HCT116 (cell line): ENCODE results near the gene MYO1E. TPM values are rescaled to one million over a fixed set of nuclear protein-coding genes. Genes with fewer than 3 reads are reported as not detected.

ENCODE experiments used
- ATAC-seq: fragments of 200-7000 bp; cut with Tn5 transposase; 2 replicates; pipeline ENCODE4 v1.9.1; 2020; ENCODE audit warnings: mild to moderate bottlenecking, moderate library complexity
- BruUV-seq: library from RNA; stranded (reverse); fragments of 400-500 nt; replicated peaks from 2 replicates; lab custom pipeline; 2021; lab: Mats Ljungman, UMichigan
- CTCF ChIA-PET: fragments of 300-600 bp; sonication (Branson Sonifier 250); formaldehyde crosslinking; loops from one replicate; lab custom pipeline; 2021; ENCODE audit warnings: antibody characterized with exemption; lab: Charles Lee
- POLR2A ChIA-PET: fragments of 300-600, 350-600 bp; sonication (Branson Sonifier 250); formaldehyde crosslinking; loops from one replicate; lab custom pipeline; 2021; ENCODE audit warnings: antibody characterized with exemption; lab: Charles Lee
- RAD21 ChIA-PET, 2 experiments: fragments of 300-600 bp; sonication (Branson Sonifier 250); formaldehyde crosslinking; loops; one replicate each; lab custom pipeline; 2023; ENCODE audit warnings: low total read pairs in 2 of 2; ENCODE audit not compliant: uncharacterized antibody in 2 of 2, unreplicated experiment in 2 of 2, low non-redundant PET in 1 of 2; lab: Charles Lee
- DNase-seq: peaks from one replicate; pipeline ENCODE4 v3.0.0-alpha.2; 2010; ENCODE audit warnings: low read depth, low spot score
- H2AFZ ChIP-seq: fragments of 200-600 bp; shearing (Covaris generic), sonication (generic); 2 replicates; pipeline ENCODE4 v1.6.1; 2017; ENCODE audit warnings: low read depth, mixed run types, mixed read lengths, antibody characterized with exemption, low read length; ENCODE audit not compliant: poor library complexity, severe bottlenecking
- H3K27ac ChIP-seq: 2 replicates; pipeline ENCODE4 v1.5.1; 2012; ENCODE audit warnings: low read depth, low read length
- H3K27me3 ChIP-seq: fragments of 200-600 bp; sonication (generic); 2 replicates; pipeline ENCODE4 v1.6.1; 2016; ENCODE audit warnings: mixed run types, low read length, mixed read lengths; ENCODE audit not compliant: insufficient read depth
- H3K36me3 ChIP-seq, 2 experiments: fragments of 200-500 bp in 1 of 2; fragments of 200-600 bp in 1 of 2; sonication (Bioruptor generic) in 1 of 2; sonication (generic) in 1 of 2; 2 replicates each; pipeline versions ENCODE4 v1.5.1 to v1.6.1; 2014 to 2016; ENCODE audit warnings: low read length in 2 of 2, inconsistent platforms in 1 of 2, mixed read lengths in 1 of 2, mixed run types in 1 of 2; ENCODE audit not compliant: insufficient read depth in 2 of 2, control insufficient read depth in 1 of 2
- H3K4me1 ChIP-seq, 2 experiments: fragments of 200-600 bp in 1 of 2; sonication (generic) in 1 of 2; 2 replicates each; pipeline versions ENCODE4 v1.5.1 to v1.6.1; 2012 to 2017; ENCODE audit warnings: low read length in 2 of 2, inconsistent platforms in 1 of 2, mild to moderate bottlenecking in 1 of 2, mixed read lengths in 1 of 2, mixed run types in 1 of 2, moderate library complexity in 1 of 2; ENCODE audit not compliant: insufficient read depth in 2 of 2, control insufficient read depth in 1 of 2
- H3K4me2 ChIP-seq: fragments of 200-600 bp; sonication (generic); 2 replicates; pipeline ENCODE4 v1.6.1; 2017; ENCODE audit warnings: mixed run types, low read length, mixed read lengths
- H3K4me3 ChIP-seq, 2 experiments: fragments of 200-600 bp in 1 of 2; sonication (generic) in 1 of 2; replicated peaks in 1 of 2; 2 replicates each; pipeline ENCODE4 v1.5.1; 2011 to 2016; ENCODE audit warnings: low read length in 2 of 2, control low read depth in 1 of 2, low read depth in 1 of 2, mild to moderate bottlenecking in 1 of 2, mixed read lengths in 1 of 2, mixed run types in 1 of 2
- H3K79me2 ChIP-seq: fragments of 200-600 bp; sonication (generic); 2 replicates; pipeline ENCODE4 v1.6.1; 2017; ENCODE audit warnings: mild to moderate bottlenecking, mixed run types, low read length, moderate library complexity, mixed read lengths; ENCODE audit not compliant: insufficient read depth
- H3K9ac ChIP-seq: fragments of 200-600 bp; sonication (generic); 2 replicates; pipeline ENCODE4 v1.6.1; 2016; ENCODE audit warnings: low read length, mixed read lengths
- H3K9me2 ChIP-seq: fragments of 200-600 bp; sonication (generic), shearing (Covaris generic); 2 replicates; pipeline ENCODE4 v1.6.1; 2017; ENCODE audit warnings: mixed run types, mild to moderate bottlenecking, moderate library complexity; ENCODE audit not compliant: insufficient read depth
- H3K9me3 ChIP-seq, 2 experiments: fragments of 200-500 bp in 1 of 2; fragments of 200-600 bp in 1 of 2; sonication (Bioruptor generic) in 1 of 2; sonication (generic) in 1 of 2; 2 replicates each; pipeline ENCODE4 v1.6.1; 2014 to 2017; ENCODE audit warnings: low read length in 2 of 2, mixed read lengths in 2 of 2, inconsistent platforms in 1 of 2, low read depth in 1 of 2, mild to moderate bottlenecking in 1 of 2, mixed run types in 1 of 2, moderate library complexity in 1 of 2; ENCODE audit not compliant: control insufficient read depth in 1 of 2, insufficient read depth in 1 of 2
- H4K20me1 ChIP-seq: fragments of 200-600 bp; sonication (generic), shearing (Covaris generic); 2 replicates; pipeline ENCODE4 v1.6.1; 2017; ENCODE audit warnings: mixed run types, mild to moderate bottlenecking, moderate library complexity; ENCODE audit not compliant: insufficient read depth
- ATF3 ChIP-seq: IDR thresholded peaks from 2 replicates; pipeline ENCODE4 v1.6.1; 2012
- CEBPB ChIP-seq: IDR thresholded peaks from 2 replicates; pipeline ENCODE4 v1.6.1; 2012; ENCODE audit warnings: low read depth
- CTCF ChIP-seq, 3 experiments: fragments of 200-600 bp in 1 of 3; sonication (generic) in 1 of 3; IDR thresholded peaks in 2 of 3; conservative IDR thresholded peaks in 1 of 3; 2 replicates each; pipeline ENCODE4 v1.5.1; 2012 to 2017; ENCODE audit warnings: low read depth in 2 of 3, low read length in 2 of 3, antibody characterized with exemption in 1 of 3, borderline replicate concordance in 1 of 3, control low read depth in 1 of 3, mild to moderate bottlenecking in 1 of 3, mixed read lengths in 1 of 3, mixed run types in 1 of 3, moderate library complexity in 1 of 3; ENCODE audit not compliant: insufficient read depth in 1 of 3
- EGR1 ChIP-seq: IDR thresholded peaks from 2 replicates; pipeline ENCODE4 v1.6.1; 2012; ENCODE audit warnings: low read depth
- EZH2 ChIP-seq: fragments of 200-600 bp; sonication (generic); IDR thresholded peaks from 2 replicates; pipeline ENCODE4 v1.6.1; 2017; ENCODE audit warnings: antibody characterized with exemption, mixed run types
- EZH2phosphoT487 ChIP-seq: fragments of 200-600 bp; IDR thresholded peaks from 2 replicates; pipeline ENCODE4 v1.6.1; 2018; ENCODE audit warnings: antibody characterized with exemption, borderline replicate concordance
- FOSL1 ChIP-seq: IDR thresholded peaks from 2 replicates; pipeline ENCODE4 v1.6.1; 2012; ENCODE audit warnings: low read depth
- JUND ChIP-seq: IDR thresholded peaks from 2 replicates; pipeline ENCODE4 v1.6.1; 2012
- MAX ChIP-seq: IDR thresholded peaks from 2 replicates; pipeline ENCODE4 v1.6.1; 2012
- POLR2A ChIP-seq: IDR thresholded peaks from 2 replicates; pipeline ENCODE4 v1.7.0; 2011; ENCODE audit warnings: borderline replicate concordance; ENCODE audit not compliant: insufficient read depth, insufficient read length; ENCODE audit errors: extremely low read depth
- POLR2AphosphoS5 ChIP-seq: IDR thresholded peaks from 2 replicates; pipeline ENCODE4 v1.6.1; 2011; ENCODE audit warnings: mild to moderate bottlenecking, low read depth, low read length, moderate library complexity
- REST ChIP-seq: IDR thresholded peaks from 2 replicates; pipeline ENCODE4 v1.6.1; 2012; ENCODE audit warnings: low read depth
- SRF ChIP-seq: IDR thresholded peaks from 2 replicates; pipeline ENCODE4 v1.6.1; 2012; ENCODE audit warnings: low read depth
- TCF7L2 ChIP-seq: IDR thresholded peaks from 2 replicates; pipeline ENCODE4 v1.7.0; 2011; ENCODE audit warnings: borderline replicate concordance, inconsistent platforms; ENCODE audit not compliant: insufficient read depth, insufficient read length; ENCODE audit errors: extremely low read depth
- ZBTB33 ChIP-seq: IDR thresholded peaks from 2 replicates; pipeline ENCODE4 v1.6.1; 2011; ENCODE audit warnings: mild to moderate bottlenecking, low read length, moderate library complexity; ENCODE audit not compliant: insufficient replicate concordance; ENCODE audit errors: extremely low read depth
- ZNF274 ChIP-seq: fragments of 200-500 bp; sonication (Bioruptor generic); IDR thresholded peaks from 2 replicates; pipeline ENCODE4 v1.6.1; 2014; ENCODE audit warnings: mild to moderate bottlenecking, low read depth, low read length, inconsistent platforms
- intact Hi-C: fragments of 100-400 bp; cut with micrococcal nuclease; formaldehyde crosslinking; loops from 2 replicates; pipeline ENCODE4 v1.10.0; 2022
- total RNA-seq: library from RNA; stranded (reverse); gene quantifications from one replicate; pipeline ENCODE4 v1.2.1, GENCODE V29; 2021; ENCODE audit not compliant: unreplicated experiment

The MYO1E gene
- total RNA-seq, 1 experiment from 2014 or later: 182 TPM

GRCh38 chr15:59159210-59159609 lies 213.5 kb downstream of the MYO1E start:
- H3K9me2 ChIP-seq: no peaks in the 10 kb centered on the region
- H3K4me3 ChIP-seq: no peak overlapping the region
- H3K4me2 ChIP-seq: no peak overlapping the region
- DNase-seq: no peak
- intact Hi-C loops: no loop called here
- H4K20me1 ChIP-seq: no peaks in the 10 kb centered on the region
- POLR2A ChIA-PET: no interaction called here
- no TSS peak for BruUV-seq
- TF ChIP-seq ZBTB33 (no peak), EGR1 (no peak), MAX (no peak), ATF3 (no peak), SRF (no peak), POLR2AphosphoS5 (no peak), CEBPB (no peak), CTCF (IDR thresholded peaks at IDR 0.05 in 2 of 3, conservative IDR thresholded peaks at IDR 0.05 in 1 of 3; ENCODE audit: borderline replicate concordance in 1 of 3, insufficient read depth in 1 of 3, low read depth in 2 of 3, low read length in 2 of 3) (no peak), POLR2A (no peak), JUND (no peak), EZH2 (no peak), ZNF274 (no peak), FOSL1 (no peak), EZH2phosphoT487 (no peak), REST (no peak), TCF7L2 (no peak)
- TF ChIP-seq, all 23 proteins: peak for 0
- ATAC-seq: no peak
- peaks cover 7 to 13% of the 10 kb centered on the region in 2 experiments; a peak in 3 of 4 replicates for H3K36me3 ChIP-seq
- H3K9ac ChIP-seq: no peak overlapping the region
- H3K27me3 ChIP-seq: no peaks in the 10 kb centered on the region
- H3K79me2 ChIP-seq: no peaks in the 10 kb centered on the region
- H3K9me3 ChIP-seq: no peaks in the 10 kb centered on the region
- H2AFZ ChIP-seq: no peak overlapping the region
- H3K4me1 ChIP-seq: no peaks in the 10 kb centered on the region
- CTCF ChIA-PET: no interaction called here
- H3K27ac ChIP-seq: no peak overlapping the region
- RAD21 ChIA-PET: no interaction called here
